GM19035 (cell line): ENCODE measurements around the gene PDE6H.

Source experiments
- ATAC-seq: cut with Tn5 transposase; IDR thresholded peaks from one replicate; pipeline ENCODE4 v1.9.1; 2021; ENCODE audit not compliant: unreplicated experiment

The PDE6H gene

DNA sequence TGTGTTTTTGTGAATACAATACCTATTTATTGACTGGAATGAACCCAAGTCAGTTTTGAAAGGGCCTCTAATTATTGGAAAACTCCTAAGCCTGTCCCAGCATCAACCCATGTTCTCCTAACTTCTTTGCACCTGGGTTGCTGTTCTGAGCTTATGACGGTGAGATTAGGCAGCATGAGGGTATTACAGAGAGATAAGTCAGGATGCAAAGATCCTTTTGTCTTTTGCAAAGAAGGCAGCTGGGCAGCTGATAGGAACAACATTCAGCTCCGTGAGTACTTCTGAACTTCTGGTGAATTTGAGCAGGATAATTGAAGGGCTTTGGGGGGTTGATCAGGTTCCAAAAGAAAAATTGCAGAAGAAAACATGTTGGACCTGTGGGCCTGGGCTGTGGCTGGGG, at the start of gene PDE6H:
TSS of gene PDE6H (plus strand) at position 227 of the 400 bp plus-strand sequence. CDS start 4,971 bp downstream, outside the sequence.
- ATAC-seq, result no peak

DNA sequence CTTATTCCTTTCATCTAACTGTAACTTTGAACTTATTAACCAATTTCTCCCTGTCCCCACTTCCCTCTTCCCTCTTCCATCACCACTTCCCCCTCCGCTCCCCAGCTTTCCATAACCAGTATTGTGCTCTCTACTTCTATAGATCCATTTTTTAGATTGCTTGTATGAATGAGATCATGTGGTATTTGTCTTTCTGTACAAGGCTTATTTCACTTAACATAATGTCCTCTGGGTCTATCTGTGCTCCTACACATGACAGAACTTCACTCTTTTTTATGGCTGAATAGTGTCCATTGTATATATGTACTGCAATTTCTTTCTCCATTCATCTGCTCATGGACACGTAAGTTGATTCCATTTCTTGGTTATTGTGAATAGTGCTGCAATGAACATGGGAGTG, 48.9 kb upstream of the PDE6H start:
- no peak for ATAC-seq

DNA sequence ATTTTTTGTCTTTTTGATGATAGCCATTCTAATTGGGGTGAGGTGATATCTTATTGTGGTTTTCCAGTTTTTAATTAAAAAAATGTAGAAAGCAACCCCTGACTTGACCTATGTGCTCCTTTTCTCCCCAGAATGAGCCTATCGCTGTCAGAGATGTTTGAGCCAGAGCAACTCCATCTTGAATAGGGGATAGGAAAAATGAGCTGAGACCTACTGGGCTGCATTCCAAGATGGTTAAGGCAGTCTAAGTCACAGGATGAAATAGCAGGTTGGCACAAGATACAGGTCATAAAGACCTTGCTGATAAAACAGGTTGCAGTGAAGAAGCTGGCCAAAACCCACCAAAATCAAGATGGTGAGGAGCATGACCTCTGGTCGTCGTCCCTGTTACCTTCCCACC, 48.3 kb upstream of the PDE6H start:
- no peak for ATAC-seq

DNA sequence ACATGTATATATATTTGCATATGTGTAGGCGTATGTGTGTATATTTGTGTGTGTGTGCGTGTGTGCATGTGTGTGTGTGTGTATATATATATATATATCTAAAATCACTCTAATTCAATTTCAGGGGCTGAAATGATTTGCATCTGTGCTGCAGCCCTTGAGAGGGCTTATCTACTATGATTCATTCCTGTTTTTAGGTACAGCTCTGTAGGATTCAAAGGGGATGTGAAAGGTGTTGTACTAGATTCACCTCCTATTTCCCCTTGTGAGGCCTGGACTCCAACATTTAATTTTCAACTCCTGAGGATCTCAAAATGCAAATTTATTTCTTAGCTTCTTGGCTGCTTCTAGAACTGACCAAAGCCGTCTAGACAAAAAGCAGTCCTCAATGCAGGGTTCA, 45.6 kb upstream of the PDE6H start:
- ATAC-seq, result no peak

GRCh38 chr12:14928931-14929330, 43.9 kb upstream of the PDE6H start:
- no peak for ATAC-seq

- no peak for ATAC-seq
These were observed 42.5 kb upstream of the PDE6H start for GRCh38 chr12:14930299-14930698.

DNA sequence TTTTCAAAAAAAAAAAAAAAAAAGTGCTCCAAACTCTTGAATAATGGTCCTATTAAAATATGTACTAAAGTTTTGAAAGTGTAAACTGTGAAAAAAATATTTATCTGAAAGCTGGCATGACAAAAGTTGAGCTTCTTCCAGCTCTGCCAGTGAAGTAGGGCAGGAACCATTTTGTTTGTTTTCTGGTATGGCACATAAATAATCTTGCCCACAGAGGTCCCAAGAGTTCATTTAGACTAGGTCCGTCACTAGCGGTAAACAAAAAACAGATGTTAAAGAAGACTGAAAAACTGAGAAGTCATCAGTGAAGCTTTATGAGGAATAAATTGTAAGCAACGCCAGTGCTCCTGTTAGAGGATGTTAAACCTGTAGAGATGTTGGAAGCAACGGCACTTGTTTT, 41.5 kb upstream of the PDE6H start:
- ATAC-seq, result no peak

DNA sequence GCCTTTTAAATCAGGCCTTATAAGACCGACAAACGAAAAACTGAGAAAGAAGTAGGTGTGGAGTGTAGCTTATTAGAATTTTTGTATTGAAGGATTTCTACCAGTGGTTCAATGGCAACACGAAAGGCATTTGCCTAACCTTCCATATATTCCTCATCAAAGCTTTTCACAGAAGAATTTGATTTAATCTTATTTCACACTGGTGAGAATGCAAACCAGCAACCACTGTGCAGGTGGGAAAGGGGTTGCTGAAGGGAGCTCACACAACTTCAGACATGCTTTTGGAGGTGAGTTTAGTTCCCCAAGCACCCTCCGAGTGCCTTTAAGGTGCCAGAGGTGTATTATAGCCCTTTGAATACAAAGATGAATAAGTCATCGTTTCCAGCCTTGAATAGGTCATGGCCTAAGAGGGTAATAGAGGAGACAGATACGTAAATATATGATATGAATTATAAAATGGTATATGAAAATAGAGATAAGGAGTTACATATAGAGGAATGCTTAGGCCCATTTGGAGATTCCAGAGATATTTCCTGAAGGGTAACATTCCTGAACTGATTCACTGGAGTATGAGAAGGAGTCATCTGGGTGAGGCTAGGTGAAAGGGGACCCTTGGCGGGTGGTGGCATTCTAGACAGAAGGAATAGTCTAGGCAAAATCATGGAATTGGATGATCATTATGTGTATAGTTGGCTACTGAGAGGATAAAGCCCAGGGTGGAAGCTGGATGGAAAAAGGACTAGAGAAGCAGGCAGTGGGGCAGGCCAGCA, 40.9 kb upstream of the PDE6H start:
- no peak for ATAC-seq

DNA sequence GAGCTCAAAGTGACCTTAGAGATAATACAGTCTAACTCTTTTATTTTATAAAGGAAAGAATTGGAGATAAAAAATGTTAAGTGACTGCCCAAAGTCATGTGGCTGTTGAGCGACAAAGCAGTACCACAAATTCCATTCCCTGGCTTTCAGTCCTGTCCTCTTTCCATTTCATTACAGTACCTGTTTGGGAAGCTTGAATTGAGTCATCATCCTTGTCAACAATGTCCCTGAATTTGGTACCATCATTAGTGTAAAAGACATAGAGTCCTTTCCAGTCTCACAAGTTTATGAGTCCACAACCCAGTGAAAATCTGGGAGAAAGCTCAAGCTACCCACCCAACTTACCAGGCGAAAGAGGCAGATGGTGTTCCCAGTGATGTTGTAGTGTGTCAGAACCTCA, 38.3 kb upstream of the PDE6H start:
- ATAC-seq, result no peak

DNA sequence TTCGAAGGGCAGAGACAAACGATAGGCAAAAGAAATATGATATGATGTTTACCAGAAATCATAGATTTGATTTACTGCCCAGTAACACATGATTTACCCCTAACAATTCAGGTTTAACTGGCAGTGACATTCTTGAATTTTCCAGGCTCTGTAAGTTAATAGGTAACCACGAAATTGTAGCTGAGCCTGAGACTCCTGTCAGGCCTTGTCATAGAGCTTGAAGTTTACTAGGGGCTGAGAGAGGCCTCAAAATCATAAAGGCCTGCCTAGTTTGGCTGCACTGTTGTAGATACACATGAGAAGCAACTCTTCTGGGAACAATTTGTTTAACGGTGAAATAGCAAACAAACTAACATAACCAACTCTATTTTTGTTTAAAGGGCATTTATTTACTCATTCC, 37.8 kb upstream of the PDE6H start:
- no peak for ATAC-seq

DNA sequence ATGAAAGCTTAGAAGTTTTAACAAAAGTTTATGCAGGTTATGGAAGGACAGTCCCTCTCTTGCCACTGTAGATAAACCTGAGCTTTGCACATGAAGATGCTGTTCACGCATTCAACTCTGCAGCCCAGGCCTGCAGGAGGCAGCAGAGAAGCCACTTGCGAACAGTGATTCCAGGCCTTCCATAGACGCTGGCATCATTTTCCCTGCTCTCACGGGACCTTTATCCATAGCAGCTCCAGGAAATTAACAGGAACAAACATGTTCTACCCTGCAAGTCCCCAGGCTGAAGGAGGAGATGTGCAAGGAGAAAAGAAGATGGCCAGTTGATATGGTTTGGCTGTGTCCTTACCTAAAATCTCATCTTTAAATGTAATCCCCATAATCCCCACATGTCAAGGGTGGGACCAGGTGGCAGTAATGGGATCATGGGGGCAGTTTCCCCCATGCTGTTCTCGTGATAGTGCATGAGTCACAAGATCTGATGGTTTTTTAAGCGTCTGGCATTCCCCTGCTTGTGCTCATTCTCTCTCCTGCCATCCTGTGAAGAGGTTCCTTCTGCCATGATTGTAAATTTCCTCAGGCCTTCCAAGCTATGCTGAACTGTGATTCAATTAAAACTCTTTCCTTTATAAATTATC, 36.5 kb upstream of the PDE6H start:
- no peak for ATAC-seq

DNA sequence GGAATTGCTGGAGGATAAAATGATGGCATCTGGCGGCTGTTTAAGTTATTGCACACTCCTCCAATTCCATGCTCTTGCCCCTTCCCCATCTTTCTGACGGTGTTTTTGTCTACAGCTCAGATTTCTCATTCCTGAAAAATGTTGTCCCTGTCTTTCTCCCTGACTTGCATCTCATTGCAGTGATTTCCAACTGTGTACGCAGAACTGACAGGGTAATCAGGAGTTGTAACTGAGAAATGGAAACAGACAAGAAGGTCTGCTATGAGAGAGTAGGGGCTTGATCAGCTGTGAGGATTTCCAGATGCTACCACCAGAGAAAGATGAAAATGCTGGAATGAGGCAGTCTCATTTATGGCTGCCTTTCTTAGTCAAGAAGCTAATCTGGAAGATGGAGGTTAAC, 35.8 kb upstream of the PDE6H start:
- ATAC-seq, result no peak

DNA sequence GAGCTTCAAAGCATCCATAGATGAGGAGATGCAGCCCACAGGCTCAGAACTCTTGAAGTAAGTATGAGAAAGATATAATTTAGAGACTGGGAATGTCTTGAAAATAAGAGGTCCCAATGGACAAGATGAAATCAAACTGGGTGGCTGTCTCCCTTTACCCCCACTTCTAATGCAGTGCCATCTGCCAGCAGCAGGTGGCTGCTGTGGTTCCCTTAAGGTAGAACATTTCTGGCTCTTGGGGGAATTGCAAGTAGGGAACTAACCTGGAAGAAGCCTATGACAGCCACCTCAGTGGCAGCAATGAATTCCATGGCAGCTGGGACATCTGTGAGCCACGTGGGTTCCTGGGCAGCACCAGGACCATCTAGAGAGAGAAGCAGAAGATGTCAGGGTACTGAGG, 35.2 kb upstream of the PDE6H start:
- peak; percentile 43 for ATAC-seq

DNA sequence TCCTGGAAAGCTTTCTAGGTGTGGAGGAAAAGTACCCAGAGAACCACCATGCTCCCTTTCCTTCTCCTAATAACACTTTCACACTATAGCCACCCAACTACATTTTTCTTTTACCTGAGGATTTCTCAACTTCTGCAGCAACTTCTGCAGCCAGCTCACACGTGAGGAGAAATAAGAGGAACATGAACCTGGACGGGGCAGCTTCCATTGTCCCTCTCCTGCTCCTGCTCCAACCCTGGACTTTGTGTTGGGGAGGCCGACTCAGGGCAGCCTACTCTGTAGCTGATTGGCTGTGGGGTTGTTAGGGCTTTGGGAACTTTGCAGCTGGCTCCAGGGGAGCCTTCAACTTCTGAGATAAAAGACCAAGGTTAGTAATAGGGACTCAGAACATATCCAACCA, 34.5 kb upstream of the PDE6H start, which contains the start of gene ERP27:
TSS of gene ERP27 (minus strand) at position 237 of the 400 bp plus-strand sequence. CDS start at position 208, 29 bp downstream.
- no peak for ATAC-seq

- ATAC-seq, result no peak
These were observed 31.5 kb upstream of the PDE6H start for GRCh38 chr12:14941369-14941768.

GRCh38 chr12:14942196-14942931, 30.5 kb upstream of the PDE6H start:
- ATAC-seq, result no peak

DNA sequence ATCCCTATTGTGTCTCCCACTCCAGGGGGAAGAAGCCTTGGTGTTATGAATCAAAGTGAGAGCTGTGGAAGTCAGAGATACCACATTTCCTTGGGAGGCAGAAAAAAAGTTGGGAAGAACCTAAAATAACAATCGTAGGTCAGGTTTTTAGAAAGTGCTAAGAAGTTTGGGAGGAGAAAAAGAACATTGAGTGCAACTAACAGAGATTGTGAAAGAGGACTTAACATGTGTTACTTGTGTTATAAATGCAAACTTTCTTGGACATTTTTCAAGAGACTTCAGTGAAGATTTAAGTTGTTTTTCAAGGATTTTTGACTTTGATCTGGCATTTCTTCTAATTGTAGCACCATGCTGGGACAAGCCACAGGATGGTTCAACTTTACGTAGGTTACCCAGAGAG, 26.7 kb upstream of the PDE6H start:
- no peak for ATAC-seq

- no peak for ATAC-seq
These were observed 26.0 kb upstream of the PDE6H start for GRCh38 chr12:14946861-14947260.

DNA sequence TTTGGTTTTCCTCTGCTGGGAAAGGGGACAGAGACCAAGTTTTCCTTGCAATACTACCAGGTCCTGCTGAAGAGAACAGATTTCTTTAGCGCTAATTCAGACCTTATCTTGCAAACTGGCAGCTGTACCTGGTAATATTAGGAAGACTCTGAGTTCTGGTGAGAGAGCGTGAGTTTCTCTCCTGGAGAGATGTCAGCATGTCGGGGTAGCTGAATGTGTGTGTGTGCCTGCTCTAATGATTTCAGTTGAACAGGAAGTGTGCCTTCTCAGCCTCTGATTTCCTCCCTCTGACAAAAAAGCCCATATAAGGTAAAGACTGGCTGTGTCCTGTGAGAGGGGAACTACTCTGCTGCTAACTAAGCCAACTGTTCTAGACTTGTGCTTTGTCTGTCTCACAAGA, 24.2 kb upstream of the PDE6H start:
- peak; percentile 93 for ATAC-seq

DNA sequence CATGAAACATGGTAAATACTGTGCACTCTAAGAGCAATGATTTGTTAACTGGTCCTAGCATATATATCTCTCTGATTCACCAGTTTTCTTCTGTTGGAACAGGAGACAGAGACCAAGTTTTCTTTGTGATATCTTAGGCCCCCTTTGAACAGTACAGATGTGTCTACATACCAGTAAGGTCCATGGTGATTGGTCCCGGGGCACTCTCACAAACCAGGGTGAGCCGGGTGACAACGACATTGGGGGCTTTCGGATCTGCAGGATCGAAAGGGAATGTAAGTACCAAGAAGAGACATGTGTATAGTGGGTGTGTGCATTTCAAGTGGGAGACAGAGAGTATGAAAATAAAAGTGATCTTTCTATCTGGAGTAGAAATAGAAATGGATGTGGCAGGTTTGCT, 23.2 kb upstream of the PDE6H start:
- no peak for ATAC-seq

GRCh38 chr12:14950421-14950820, 22.4 kb upstream of the PDE6H start:
- no peak for ATAC-seq
